ENCODE data around the gene PCK2. TPM values are rescaled to one million over a fixed set of nuclear protein-coding genes. Genes with fewer than 3 reads are reported as not detected.
A peak's percentile ranks its signal among the peaks of the same experiment; 100 is the strongest.

The PCK2 gene
- total RNA-seq, 1 donor: 13.0 TPM

DNA sequence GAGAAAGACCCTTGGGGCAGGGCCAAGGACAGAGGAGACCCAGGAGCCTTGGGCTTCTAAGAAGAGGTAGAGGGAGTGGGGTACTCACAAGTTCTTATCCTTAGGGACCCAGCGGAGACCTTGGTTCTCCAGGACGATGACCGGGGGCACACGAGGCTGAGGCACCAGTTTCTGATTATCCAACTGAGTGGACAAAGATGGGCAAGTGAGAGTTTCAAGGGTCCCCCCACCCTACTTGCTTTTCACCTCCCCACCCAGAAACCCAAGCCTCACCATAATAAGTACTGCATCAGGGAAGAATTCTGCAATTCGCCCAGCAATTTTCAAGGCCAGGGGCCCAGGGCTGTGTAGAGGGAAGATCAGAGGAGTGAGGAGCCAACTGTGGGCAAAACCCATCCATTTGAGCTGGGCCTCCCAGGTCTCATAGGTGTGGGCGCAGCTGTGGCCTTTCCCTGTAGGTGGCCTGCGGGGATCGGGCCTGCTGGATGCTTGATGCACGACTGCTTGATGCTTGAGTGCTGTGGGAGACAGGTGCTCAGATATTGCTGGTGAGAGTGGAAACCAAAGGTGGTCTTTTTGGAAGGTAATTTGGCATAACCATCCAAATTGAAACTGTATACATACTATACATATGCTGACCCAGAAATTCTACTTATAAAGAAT is 45.3 kb downstream of the PCK2 start:
- TF ChIP-seq, protein P1, sequence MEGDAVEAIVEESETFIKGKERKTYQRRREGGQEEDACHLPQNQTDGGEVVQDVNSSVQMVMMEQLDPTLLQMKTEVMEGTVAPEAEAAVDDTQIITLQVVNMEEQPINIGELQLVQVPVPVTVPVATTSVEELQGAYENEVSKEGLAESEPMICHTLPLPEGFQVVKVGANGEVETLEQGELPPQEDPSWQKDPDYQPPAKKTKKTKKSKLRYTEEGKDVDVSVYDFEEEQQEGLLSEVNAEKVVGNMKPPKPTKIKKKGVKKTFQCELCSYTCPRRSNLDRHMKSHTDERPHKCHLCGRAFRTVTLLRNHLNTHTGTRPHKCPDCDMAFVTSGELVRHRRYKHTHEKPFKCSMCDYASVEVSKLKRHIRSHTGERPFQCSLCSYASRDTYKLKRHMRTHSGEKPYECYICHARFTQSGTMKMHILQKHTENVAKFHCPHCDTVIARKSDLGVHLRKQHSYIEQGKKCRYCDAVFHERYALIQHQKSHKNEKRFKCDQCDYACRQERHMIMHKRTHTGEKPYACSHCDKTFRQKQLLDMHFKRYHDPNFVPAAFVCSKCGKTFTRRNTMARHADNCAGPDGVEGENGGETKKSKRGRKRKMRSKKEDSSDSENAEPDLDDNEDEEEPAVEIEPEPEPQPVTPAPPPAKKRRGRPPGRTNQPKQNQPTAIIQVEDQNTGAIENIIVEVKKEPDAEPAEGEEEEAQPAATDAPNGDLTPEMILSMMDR (IDR thresholded peaks at IDR 0.05; ENCODE audit: insufficient read depth, low read depth, low read length): no peak
- DNase-seq (ENCODE audit: low read depth): no peak
- peak overlapping the region; percentile 18 for H3K4me3 ChIP-seq (ENCODE audit: low read depth, low read length)

DNA sequence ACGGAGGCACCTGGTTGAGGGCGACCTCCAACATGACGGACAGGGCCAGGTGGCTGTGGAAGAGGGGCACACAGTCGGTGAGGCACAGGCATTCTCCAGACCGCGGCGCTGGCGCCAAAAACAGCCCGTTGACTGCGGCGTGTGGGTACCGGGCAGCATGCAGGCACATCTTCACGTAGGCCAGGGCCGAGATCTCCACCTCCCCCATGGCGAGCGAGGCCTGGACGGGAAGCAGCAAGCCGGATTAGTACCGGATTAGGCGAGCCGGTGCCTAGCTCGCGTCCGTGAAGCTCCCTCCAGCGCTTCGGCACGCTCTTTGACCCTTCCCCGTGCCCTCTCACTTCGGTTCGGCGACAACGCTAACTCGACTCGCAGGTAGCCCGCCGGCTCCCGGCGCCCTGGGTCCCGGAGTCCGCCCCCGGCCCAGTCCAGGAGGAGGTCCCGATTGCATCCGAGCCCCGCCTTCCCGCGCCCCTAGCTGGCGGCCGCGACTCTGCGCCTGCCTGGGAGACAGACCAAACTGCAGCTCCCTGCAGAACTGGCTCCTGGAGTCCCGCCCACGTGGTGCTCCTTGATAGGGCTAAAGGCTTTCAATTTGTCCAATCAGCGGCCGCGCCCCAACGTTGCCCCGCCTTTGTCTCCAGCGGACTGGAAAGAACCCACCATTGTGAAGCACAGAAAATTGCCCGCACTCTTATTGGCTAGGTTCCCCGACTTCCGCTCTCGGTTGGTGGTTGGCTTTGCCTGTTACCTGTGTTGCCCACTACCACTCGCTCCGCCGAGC is 47.2 kb downstream of the PCK2 start, which contains the start of gene EMC9:
Gene EMC9, minus strand, starts transcription at position 495 of the 784 bp plus-strand sequence. Its CDS starts 287 bp downstream, at position 208.
- TF ChIP-seq, protein P1 (IDR thresholded peaks at IDR 0.05; ENCODE audit: insufficient read depth, low read depth, low read length): peak; percentile 37
- peak within 1 kb of the TSS; percentile 94 for H3K4me3 ChIP-seq (ENCODE audit: low read depth, low read length)
- peak; percentile 100 for DNase-seq (ENCODE audit: low read depth)

DNA sequence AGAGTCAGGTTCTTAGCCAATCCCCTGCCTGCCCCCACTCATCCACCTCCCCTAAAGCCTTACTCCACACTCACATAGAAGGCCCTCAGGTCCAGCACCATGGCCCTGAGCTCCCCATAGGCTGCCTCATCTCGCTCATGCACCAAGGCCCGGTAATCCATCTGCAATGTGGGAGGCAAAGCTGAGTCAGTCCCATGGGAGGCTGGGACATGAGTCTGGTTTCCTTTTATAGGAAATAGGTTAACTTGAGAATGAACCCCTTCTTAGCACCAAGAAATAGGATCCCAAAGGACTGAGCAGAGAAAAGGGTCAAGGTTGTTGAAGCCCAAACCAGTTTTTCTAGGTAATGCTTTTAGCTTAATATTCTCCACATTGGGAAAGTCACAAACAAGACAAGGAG is 49.4 kb downstream of the PCK2 start:
- TF ChIP-seq, protein P1 (IDR thresholded peaks at IDR 0.05; ENCODE audit: insufficient read depth, low read depth, low read length): no peak
- peak; percentile 16 for DNase-seq (ENCODE audit: low read depth)
- H3K4me3 ChIP-seq (ENCODE audit: low read depth, low read length): no peak overlapping the region

DNA sequence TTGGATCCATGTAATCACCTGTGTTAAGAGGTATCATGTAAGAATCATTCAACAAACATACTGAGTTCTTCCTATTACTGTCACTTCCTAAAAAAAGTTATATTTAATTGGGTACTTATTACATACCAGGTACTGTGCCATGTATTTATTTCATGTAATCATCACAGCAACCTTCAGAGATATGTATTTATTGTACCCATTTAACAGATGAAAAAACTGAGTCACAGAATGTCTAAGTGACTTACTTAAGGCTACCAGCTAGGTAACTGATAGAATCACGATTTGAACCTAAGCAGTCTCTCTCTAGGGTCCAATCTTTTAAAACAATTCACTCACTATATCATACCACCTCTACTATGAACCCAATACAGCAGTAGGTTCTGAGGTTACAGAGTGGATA is 50.3 kb downstream of the PCK2 start:
- no peak overlapping the region for H3K4me3 ChIP-seq (ENCODE audit: low read depth, low read length)
- DNase-seq (ENCODE audit: low read depth): no peak
- TF ChIP-seq, protein P1 (IDR thresholded peaks at IDR 0.05; ENCODE audit: insufficient read depth, low read depth, low read length): no peak

DNA sequence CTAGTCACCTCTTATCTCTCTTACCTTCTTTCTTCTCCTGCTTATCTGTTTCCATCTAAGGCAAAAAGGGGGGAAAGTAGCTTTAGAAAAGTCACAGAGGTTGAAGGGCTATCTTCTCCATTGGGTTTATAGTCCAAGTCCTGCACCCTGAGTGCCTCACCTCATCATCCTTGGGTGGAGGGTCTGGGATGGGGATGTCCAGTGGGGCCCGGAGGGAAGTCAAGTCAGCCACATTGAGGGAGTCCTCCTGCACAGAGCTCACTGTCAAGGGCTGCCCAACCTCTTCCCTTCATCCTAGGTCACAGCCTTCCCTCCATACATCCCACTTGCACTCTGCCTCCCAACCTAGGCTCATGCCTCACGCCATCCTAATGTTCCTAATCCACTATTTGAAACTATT is 51.1 kb downstream of the PCK2 start:
- DNase-seq (ENCODE audit: low read depth): no peak
- H3K4me3 ChIP-seq (ENCODE audit: low read depth, low read length): peak overlapping the region; percentile 87
- TF ChIP-seq, protein P1 (IDR thresholded peaks at IDR 0.05; ENCODE audit: insufficient read depth, low read depth, low read length): no peak

DNA sequence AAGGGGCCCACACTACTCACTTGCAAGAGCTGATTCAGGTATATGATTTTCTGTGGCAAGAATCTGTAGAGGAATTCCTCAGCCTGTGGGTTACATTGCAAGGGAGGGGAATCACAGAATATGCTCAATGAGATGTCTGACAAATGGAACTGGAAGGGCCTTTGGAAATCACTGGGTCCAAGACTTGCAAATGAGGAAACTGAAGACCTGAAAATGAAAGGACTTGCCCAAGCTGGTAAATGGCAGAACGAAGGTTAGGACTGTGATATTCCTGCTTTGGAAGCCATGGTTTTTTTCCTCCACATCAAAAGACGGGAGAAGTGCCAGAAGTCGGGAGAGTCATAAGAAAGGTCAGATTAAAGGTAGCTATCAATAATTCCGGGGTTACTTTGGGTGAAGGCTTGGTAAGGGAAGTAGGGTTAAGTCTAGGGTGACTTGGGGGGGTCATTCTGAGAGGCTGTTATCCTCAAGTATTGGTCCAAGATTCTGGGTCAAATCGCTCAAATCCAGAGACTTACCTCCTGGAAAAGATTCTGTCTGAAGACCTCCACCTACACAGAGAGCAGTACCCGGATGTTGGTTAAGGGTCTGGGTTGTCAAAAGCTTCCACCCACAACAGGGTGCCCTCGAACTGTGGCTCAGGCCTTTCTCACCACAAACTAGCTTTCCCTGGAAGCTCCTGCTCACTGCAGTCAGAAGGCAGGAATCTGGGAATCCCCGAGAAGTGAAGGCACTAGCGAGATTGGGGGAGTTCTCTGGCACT is 51.8 kb downstream of the PCK2 start:
- DNase-seq (ENCODE audit: low read depth): peak; percentile 12
- TF ChIP-seq, protein P1 (IDR thresholded peaks at IDR 0.05; ENCODE audit: insufficient read depth, low read depth, low read length): no peak
- peak overlapping the region; percentile 87 for H3K4me3 ChIP-seq (ENCODE audit: low read depth, low read length)

Data from fibroblast of villous mesenchyme (primary cell).